ENCODE results near the gene CAMK2A. TPM values are rescaled to one million over a fixed set of nuclear protein-coding genes. Genes with fewer than 3 reads are reported as not detected.
A peak's percentile ranks its signal among the peaks of the same experiment; 100 is the strongest.

Gene CAMK2A
- total RNA-seq, 1 donor from 2014 or later: 1.5 TPM

GRCh38 chr5:150295172-150295634, 5.6 kb upstream of the CAMK2A start:
- Histone ChIP-seq H3K27ac (no peak overlapping the region), H3K9me3 (no peaks in the 10 kb centered on the region), H3K4me1 (peaks cover 5% of the 10 kb centered on the region), H3K4me3 (no peak overlapping the region), H3K27me3 (no peaks in the 10 kb centered on the region), H3K36me3 (no peaks in the 10 kb centered on the region)
- DNase-seq (peak; percentile 69), ATAC-seq (peak; percentile 48)
- TF ChIP-seq, protein P1, sequence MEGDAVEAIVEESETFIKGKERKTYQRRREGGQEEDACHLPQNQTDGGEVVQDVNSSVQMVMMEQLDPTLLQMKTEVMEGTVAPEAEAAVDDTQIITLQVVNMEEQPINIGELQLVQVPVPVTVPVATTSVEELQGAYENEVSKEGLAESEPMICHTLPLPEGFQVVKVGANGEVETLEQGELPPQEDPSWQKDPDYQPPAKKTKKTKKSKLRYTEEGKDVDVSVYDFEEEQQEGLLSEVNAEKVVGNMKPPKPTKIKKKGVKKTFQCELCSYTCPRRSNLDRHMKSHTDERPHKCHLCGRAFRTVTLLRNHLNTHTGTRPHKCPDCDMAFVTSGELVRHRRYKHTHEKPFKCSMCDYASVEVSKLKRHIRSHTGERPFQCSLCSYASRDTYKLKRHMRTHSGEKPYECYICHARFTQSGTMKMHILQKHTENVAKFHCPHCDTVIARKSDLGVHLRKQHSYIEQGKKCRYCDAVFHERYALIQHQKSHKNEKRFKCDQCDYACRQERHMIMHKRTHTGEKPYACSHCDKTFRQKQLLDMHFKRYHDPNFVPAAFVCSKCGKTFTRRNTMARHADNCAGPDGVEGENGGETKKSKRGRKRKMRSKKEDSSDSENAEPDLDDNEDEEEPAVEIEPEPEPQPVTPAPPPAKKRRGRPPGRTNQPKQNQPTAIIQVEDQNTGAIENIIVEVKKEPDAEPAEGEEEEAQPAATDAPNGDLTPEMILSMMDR (IDR thresholded peaks at IDR 0.05): no peak
- intact Hi-C loops (cut with DNase I): no loop called here

DNA sequence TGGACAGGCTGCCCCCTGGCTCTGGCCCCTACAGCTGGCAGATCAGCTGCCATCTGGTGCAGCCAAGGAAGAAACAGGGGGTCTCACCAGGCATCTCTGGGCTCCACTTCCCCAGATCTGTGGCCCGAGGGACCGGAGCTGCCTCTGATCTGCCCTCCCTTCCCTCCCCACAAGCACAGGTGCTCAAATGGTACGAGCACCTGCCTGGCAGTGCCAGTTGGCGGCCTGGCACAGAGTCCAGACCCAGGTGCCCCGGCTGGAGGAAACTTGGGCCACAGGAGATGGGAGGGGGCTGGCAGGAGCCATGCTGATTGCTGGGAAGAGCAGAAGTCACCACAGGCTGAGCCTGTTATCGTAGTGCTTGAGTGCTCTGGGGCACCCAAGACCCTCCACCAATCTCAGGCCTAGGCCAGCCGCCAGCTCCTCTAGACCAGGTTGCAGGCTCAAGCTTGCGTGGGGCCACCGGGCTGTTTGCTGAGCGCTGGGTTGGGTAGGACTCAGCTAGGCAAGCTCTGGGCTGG, 5.0 kb upstream of the CAMK2A start:
- peaks cover 5% of the 10 kb centered on the region for H3K4me1 ChIP-seq
- intact Hi-C loops (cut with DNase I): no loop called here
- H3K27ac ChIP-seq: no peak overlapping the region
- ATAC-seq (no peak), DNase-seq (peak; percentile 62)
- no peaks in the 10 kb centered on the region for H3K36me3 ChIP-seq
- no peaks in the 10 kb centered on the region for H3K27me3 ChIP-seq
- TF ChIP-seq, protein P1 (IDR thresholded peaks at IDR 0.05): no peak
- no peak overlapping the region for H3K4me3 ChIP-seq
- H3K9me3 ChIP-seq: no peaks in the 10 kb centered on the region

DNA sequence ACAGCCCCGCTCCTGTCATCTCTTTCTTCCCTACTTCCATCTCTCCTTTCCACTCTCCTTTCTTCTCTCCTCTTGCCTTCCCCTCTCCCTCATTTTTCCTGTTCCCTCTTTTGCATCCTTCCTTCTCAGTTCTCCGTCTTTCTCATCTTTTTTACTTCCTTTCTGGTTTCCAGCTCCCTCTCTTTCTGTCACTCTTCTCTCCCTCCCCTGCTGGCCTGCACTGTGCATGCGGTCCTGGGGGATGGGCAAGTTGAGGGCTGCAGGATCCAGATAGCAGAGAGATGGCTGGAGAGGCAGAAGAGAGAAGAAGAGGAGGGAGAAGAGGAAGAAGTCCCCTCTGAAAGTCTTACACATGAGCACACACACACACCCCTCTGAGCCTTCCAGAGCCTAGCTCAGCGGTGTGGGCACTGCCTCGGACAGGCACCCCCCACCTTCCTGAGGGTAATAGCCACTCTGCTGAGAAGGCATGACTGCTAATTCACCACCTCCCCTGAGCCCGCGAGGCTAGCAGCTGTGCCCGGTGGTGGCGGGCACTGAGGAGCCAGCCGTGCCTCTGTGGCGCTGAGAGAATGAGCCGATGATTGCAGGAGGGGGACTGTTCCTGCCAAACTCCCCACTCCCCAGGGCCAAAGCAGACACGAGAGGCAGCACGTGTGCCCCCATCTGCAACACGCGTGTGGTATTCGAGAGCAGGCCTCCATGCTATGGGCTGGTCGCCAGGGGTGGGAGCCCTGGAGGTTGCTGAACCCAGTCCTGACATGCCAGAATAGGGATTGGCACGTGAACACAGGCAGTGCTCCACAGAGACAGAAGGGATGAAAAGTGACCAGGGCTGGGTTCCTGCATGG, 3.7 kb upstream of the CAMK2A start:
- DNase-seq: peak; percentile 49
- H3K4me3 ChIP-seq: no peak overlapping the region
- no peak for ATAC-seq

GRCh38 chr5:150291388-150292385, 2.1 kb upstream of the CAMK2A start:
- Histone ChIP-seq H3K27me3 (no peaks in the 10 kb centered on the region), H3K4me3 (no peak overlapping the region), H3K36me3 (no peaks in the 10 kb centered on the region), H3K27ac (no peak overlapping the region), H3K9me3 (no peaks in the 10 kb centered on the region), H3K4me1 (peaks cover 5% of the 10 kb centered on the region)
- TF ChIP-seq, protein P1 (IDR thresholded peaks at IDR 0.05): no peak
- peak; percentile 48 for DNase-seq
- no peak for ATAC-seq
- intact Hi-C loops (cut with DNase I): no loop called here

More for the DNA sequence above, 3.7 kb upstream of the CAMK2A start:
- H3K27ac ChIP-seq: no peak overlapping the region
- no peaks in the 10 kb centered on the region for H3K36me3 ChIP-seq
- TF ChIP-seq, protein P1 (IDR thresholded peaks at IDR 0.05): no peak
- no peaks in the 10 kb centered on the region for H3K9me3 ChIP-seq
- intact Hi-C loops (cut with DNase I): no loop called here
- peaks cover 5% of the 10 kb centered on the region for H3K4me1 ChIP-seq
- H3K27me3 ChIP-seq: no peaks in the 10 kb centered on the region

- DNase-seq: no peak
- no peak for ATAC-seq
- no peaks in the 10 kb centered on the region for H3K36me3 ChIP-seq
- no peaks in the 10 kb centered on the region for H3K4me1 ChIP-seq
- TF ChIP-seq, protein P1 (IDR thresholded peaks at IDR 0.05): no peak
- H3K4me3 ChIP-seq: no peak overlapping the region
- no peak overlapping the region for H3K27ac ChIP-seq
- no peaks in the 10 kb centered on the region for H3K27me3 ChIP-seq
- no peaks in the 10 kb centered on the region for H3K9me3 ChIP-seq
- intact Hi-C loops (cut with DNase I): no loop called here
These were observed 782 bp downstream of the CAMK2A start for GRCh38 chr5:150288791-150289190.
